Panc1 (cell line): ENCODE measurements around the gene NEK6. TPM values are rescaled to one million over a fixed set of nuclear protein-coding genes. Genes with fewer than 3 reads are reported as not detected.

Source experiments
- ATAC-seq: fragments of 200-7000 bp; cut with Tn5 transposase; 2 replicates; pipeline ENCODE4 v1.9.1; 2020; ENCODE audit warnings: mild to moderate bottlenecking, moderate library complexity
- BruUV-seq: library from RNA; stranded (reverse); fragments of 400-500 nt; replicated peaks from 2 replicates; lab custom pipeline; 2021; lab: Mats Ljungman, UMichigan
- CTCF ChIA-PET: fragments of 300-600 bp; sonication (Branson Sonifier 250); formaldehyde crosslinking; loops from one replicate; lab custom pipeline; 2022; ENCODE audit warnings: antibody characterized with exemption; lab: Charles Lee
- POLR2A ChIA-PET: fragments of 300-600 bp; sonication (Branson Sonifier 250); formaldehyde crosslinking; loops from one replicate; lab custom pipeline; 2022; ENCODE audit warnings: antibody characterized with exemption; lab: Charles Lee
- DNase-seq: peaks from one replicate; pipeline ENCODE4 v3.0.0-alpha.2; 2010; ENCODE audit warnings: low read depth, low spot score
- H3K27ac ChIP-seq: 2 replicates; pipeline ENCODE4 v1.5.1; 2011; ENCODE audit warnings: mild to moderate bottlenecking, low read length, inconsistent platforms
- H3K27me3 ChIP-seq: fragments of 200-500 bp; sonication (Bioruptor generic); 2 replicates; pipeline ENCODE4 v1.6.0; 2014; ENCODE audit warnings: low read length, inconsistent platforms; ENCODE audit not compliant: control insufficient read depth, insufficient read depth
- H3K36me3 ChIP-seq: fragments of 200-500 bp; sonication (Bioruptor generic); 2 replicates; pipeline ENCODE4 v1.5.1; 2014; ENCODE audit warnings: inconsistent platforms, mild to moderate bottlenecking, low read length, moderate library complexity; ENCODE audit not compliant: control insufficient read depth, insufficient read depth
- H3K4me1 ChIP-seq: 2 replicates; pipeline ENCODE4 v1.5.1; 2011; ENCODE audit warnings: inconsistent platforms, mild to moderate bottlenecking, low read length, moderate library complexity; ENCODE audit not compliant: control insufficient read depth, insufficient read depth
- H3K4me3 ChIP-seq, 2 experiments: 2 replicates each; pipeline ENCODE4 v1.5.1; 2011 to 2012; ENCODE audit warnings: low read depth in 2 of 2, low read length in 2 of 2, mild to moderate bottlenecking in 2 of 2, inconsistent platforms in 1 of 2, moderate library complexity in 1 of 2
- H3K9me3 ChIP-seq: fragments of 200-500 bp; sonication (Bioruptor generic); 2 replicates; pipeline ENCODE4 v1.5.1; 2014; ENCODE audit warnings: low read depth, mild to moderate bottlenecking, inconsistent platforms, low read length, moderate library complexity; ENCODE audit not compliant: control insufficient read depth, insufficient read depth
- POLR2AphosphoS5 ChIP-seq: IDR thresholded peaks from 2 replicates; pipeline ENCODE4 v1.6.1; 2012; ENCODE audit warnings: mild to moderate bottlenecking, low read depth, low read length, moderate library complexity
- SIN3A ChIP-seq: IDR thresholded peaks from 2 replicates; pipeline ENCODE4 v1.6.1; 2012; ENCODE audit warnings: low read depth, mild to moderate bottlenecking, low read length, moderate library complexity, borderline replicate concordance; ENCODE audit not compliant: insufficient read depth
- TCF7L2 ChIP-seq: IDR thresholded peaks from 2 replicates; pipeline ENCODE4 v1.6.1; 2011; ENCODE audit warnings: mild to moderate bottlenecking, low read depth, low read length, inconsistent platforms
- in situ Hi-C: cut with HindIII; loops from 2 replicates; pipeline ENCODE4 v1.10.0; 2016; ENCODE audit warnings: low sequenced_read_pairs, low pct_unique_long_range_greater_than_20kb
- intact Hi-C: fragments of 100-400 bp; cut with micrococcal nuclease; formaldehyde crosslinking; loops from one replicate; pipeline ENCODE4 v1.10.0; 2022; ENCODE audit not compliant: unreplicated experiment
- total RNA-seq: library from RNA; stranded (reverse); gene quantifications from one replicate; pipeline ENCODE4 v1.2.1, GENCODE V29; 2021; ENCODE audit not compliant: unreplicated experiment
- TF ChIP-seq, protein P1 (sequence below): fragments of 450-650 bp; IDR thresholded peaks from 2 replicates; pipeline ENCODE4 v1.5.1; 2017; ENCODE audit warnings: mild to moderate bottlenecking
- TF ChIP-seq, protein P2 (sequence below), 2 experiments: IDR thresholded peaks; 2 replicates each; pipeline ENCODE4 v1.6.1; 2011 to 2012; ENCODE audit warnings: low read depth in 2 of 2, control low read depth in 1 of 2, low read length in 1 of 2, mild to moderate bottlenecking in 1 of 2, moderate library complexity in 1 of 2; ENCODE audit not compliant: insufficient read depth in 1 of 2

NEK6 gene
- total RNA-seq, 1 experiment from 2014 or later: 56.3 TPM

DNA sequence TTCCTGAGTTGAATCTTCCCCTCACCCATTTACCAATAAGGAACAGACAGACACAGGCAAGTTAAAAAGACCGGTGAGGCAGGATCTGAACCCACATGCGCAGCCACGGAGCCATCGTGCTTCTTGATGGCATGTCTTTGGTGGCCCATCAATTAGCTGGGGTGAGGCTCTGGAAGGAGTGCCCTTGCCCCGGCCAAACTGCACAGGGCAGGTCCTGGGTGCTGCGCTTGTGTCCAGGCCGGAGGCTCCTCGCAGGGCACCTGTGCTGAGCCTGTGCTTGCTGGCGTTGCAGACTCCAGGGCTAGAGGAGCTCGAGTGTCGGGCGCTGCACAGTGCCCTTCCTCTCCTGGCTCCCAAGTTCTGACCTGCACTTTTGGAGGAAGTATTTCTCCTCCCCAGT is 91.1 kb downstream of the NEK6 start:
- no peak for TF ChIP-seq TCF7L2
- TF ChIP-seq POLR2AphosphoS5: no peak
- TF ChIP-seq, protein P1, sequence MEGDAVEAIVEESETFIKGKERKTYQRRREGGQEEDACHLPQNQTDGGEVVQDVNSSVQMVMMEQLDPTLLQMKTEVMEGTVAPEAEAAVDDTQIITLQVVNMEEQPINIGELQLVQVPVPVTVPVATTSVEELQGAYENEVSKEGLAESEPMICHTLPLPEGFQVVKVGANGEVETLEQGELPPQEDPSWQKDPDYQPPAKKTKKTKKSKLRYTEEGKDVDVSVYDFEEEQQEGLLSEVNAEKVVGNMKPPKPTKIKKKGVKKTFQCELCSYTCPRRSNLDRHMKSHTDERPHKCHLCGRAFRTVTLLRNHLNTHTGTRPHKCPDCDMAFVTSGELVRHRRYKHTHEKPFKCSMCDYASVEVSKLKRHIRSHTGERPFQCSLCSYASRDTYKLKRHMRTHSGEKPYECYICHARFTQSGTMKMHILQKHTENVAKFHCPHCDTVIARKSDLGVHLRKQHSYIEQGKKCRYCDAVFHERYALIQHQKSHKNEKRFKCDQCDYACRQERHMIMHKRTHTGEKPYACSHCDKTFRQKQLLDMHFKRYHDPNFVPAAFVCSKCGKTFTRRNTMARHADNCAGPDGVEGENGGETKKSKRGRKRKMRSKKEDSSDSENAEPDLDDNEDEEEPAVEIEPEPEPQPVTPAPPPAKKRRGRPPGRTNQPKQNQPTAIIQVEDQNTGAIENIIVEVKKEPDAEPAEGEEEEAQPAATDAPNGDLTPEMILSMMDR: no peak
- TF ChIP-seq, protein P2, sequence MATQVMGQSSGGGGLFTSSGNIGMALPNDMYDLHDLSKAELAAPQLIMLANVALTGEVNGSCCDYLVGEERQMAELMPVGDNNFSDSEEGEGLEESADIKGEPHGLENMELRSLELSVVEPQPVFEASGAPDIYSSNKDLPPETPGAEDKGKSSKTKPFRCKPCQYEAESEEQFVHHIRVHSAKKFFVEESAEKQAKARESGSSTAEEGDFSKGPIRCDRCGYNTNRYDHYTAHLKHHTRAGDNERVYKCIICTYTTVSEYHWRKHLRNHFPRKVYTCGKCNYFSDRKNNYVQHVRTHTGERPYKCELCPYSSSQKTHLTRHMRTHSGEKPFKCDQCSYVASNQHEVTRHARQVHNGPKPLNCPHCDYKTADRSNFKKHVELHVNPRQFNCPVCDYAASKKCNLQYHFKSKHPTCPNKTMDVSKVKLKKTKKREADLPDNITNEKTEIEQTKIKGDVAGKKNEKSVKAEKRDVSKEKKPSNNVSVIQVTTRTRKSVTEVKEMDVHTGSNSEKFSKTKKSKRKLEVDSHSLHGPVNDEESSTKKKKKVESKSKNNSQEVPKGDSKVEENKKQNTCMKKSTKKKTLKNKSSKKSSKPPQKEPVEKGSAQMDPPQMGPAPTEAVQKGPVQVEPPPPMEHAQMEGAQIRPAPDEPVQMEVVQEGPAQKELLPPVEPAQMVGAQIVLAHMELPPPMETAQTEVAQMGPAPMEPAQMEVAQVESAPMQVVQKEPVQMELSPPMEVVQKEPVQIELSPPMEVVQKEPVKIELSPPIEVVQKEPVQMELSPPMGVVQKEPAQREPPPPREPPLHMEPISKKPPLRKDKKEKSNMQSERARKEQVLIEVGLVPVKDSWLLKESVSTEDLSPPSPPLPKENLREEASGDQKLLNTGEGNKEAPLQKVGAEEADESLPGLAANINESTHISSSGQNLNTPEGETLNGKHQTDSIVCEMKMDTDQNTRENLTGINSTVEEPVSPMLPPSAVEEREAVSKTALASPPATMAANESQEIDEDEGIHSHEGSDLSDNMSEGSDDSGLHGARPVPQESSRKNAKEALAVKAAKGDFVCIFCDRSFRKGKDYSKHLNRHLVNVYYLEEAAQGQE (IDR thresholded peaks at IDR 0.05; ENCODE audit: insufficient read depth in 1 of 2, low read depth in 2 of 2, low read length in 1 of 2): no peak
- no peak for TF ChIP-seq SIN3A
- Histone ChIP-seq H3K4me3 (no peak overlapping the region), H3K27me3 (no peaks in the 10 kb centered on the region), H3K4me1 (peaks cover 12% of the 10 kb centered on the region), H3K9me3 (no peaks in the 10 kb centered on the region), H3K36me3 (peaks cover 4% of the 10 kb centered on the region), H3K27ac (no peak overlapping the region)
- DNase-seq: no peak
- ChIA-PET POLR2A (no interaction called here), CTCF (no interaction called here)
- intact Hi-C loops (no loop called here), in situ Hi-C loops (no loop called here)
- ATAC-seq: peak; percentile 23; the same call in 1 of the 2 replicates
- no TSS peak for BruUV-seq

DNA sequence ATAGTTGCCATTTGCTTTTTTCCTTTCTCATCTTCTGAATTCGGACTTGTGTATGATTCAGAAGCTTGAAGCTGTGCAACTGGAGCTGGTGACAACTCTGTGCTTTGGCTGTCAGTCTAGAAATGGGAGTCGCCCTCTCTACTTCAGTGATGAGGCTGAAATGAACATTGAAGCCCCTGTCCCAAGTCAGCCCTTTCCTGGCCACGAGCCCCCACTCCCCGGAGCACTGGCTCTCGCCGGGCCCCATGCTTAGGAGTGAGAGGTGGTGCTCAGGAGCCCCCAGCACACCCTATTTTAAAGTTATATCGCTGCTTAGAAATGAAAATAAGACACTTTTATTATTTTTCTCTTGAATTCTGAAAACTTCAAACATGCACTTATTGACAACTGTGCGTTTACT is 91.5 kb downstream of the NEK6 start:
- BruUV-seq: no TSS peak
- H3K27ac ChIP-seq: no peak overlapping the region
- ATAC-seq (no peak), DNase-seq (no peak)
- H3K27me3 ChIP-seq: no peaks in the 10 kb centered on the region
- peaks cover 16% of the 10 kb centered on the region for H3K4me1 ChIP-seq
- CTCF ChIA-PET: interaction anchor here (1.3 kb wide), 1 partner anchor 43 kb away, joined by 5 read pairs; no protein-coding TSS in a partner anchor
- TF ChIP-seq TCF7L2: no peak
- no peaks in the 10 kb centered on the region for H3K9me3 ChIP-seq
- peaks cover 4% of the 10 kb centered on the region for H3K36me3 ChIP-seq
- in situ Hi-C loops (no loop called here), intact Hi-C loops (no loop called here)
- POLR2A ChIA-PET: no interaction called here
- H3K4me3 ChIP-seq: no peak overlapping the region

DNA sequence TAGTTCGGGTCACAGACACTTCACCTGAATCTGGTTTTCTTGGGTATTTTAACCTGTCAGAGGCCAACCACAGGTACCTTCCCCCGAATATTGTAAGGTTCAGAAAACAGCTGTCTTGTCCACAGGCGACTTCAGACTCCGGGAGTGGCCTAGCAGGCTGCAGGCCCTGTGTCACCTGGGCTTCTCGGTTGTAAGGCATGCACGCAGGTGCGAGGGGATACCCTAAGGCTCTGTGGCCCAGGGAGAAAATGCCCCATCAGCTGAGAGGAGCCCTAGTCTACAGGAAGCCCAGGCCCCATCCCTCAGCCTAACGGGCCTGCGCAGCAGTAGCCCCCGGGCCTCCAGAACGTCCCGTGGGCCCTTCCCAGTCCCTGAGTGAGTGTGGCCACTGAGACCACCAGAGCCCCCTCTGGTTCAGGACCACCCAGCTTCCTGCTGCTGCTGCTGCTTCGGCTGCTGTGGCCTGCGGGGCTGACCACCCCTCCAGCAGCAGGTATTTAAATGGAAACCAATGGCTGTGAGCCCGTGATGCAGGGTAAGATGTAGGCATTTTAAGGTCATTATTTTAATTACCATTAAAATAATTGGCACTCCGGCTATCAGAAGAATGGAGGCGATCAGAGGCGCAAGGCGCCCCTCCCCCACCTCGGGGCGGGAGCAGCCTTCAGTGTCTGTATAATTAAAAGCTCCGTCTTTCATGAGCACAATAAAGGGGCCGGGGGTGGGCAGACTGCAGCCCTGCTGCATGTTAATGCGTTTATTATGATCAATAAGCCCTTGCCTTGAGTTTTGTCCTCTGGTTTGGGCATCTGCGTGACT is 92.1 kb downstream of the NEK6 start:
- ChIA-PET CTCF (interaction anchor here (1.3 kb wide), 1 partner anchor 43 kb away, joined by 5 read pairs; no protein-coding TSS in a partner anchor), POLR2A (no interaction called here)
- no peak for ATAC-seq
- no peaks in the 10 kb centered on the region for H3K9me3 ChIP-seq
- no peak for DNase-seq
- no peaks in the 10 kb centered on the region for H3K27me3 ChIP-seq
- no TSS peak for BruUV-seq
- no peak overlapping the region for H3K27ac ChIP-seq
- no peak overlapping the region for H3K4me3 ChIP-seq
- TF ChIP-seq POLR2AphosphoS5 (no peak; the same call in 1 of the 2 replicates), SIN3A (0 out of 2 replicates have a peak, but pooled peaks have one; percentile 12)
- H3K36me3 ChIP-seq: peaks cover 4% of the 10 kb centered on the region
- in situ Hi-C loops (no loop called here), intact Hi-C loops (no loop called here)
- peaks cover 21% of the 10 kb centered on the region for H3K4me1 ChIP-seq
